Body of pancreas (tissue), 4 donors: ENCODE measurements around the gene INTS12. TPM values are rescaled to one million over a fixed set of nuclear protein-coding genes. Genes with fewer than 3 reads are reported as not detected.

Experiments
- ATAC-seq: fragments of 150-250 bp; one replicate; pipeline ENCODE4 v1.9.1; 2016
- DNase-seq, 4 donors: peaks; one replicate each; pipeline ENCODE4 v3.0.0-alpha.2; 2019
- H3K27ac ChIP-seq, 4 donors: fragments of 200-600 bp; sonication (generic); 1 replicate in 3 of 4; 2 replicates in 1 of 4; pipeline versions ENCODE4 v1.5.1 to v1.6.1; 2016 to 2019; ENCODE audit warnings: mild to moderate bottlenecking in 1 of 4, mixed read lengths in 1 of 4, moderate library complexity in 1 of 4
- H3K27me3 ChIP-seq, 2 donors: fragments of 200-600 bp; sonication (generic); one replicate each; pipeline ENCODE4 v1.6.0; 2016; ENCODE audit warnings: mild to moderate bottlenecking in 1 of 2
- H3K36me3 ChIP-seq, 2 donors: fragments of 200-600 bp; sonication (generic); replicated peaks in 1 of 2; 2 replicates each; pipeline ENCODE4 v1.5.1; 2016; ENCODE audit warnings: low read depth in 2 of 2; ENCODE audit not compliant: insufficient read depth in 1 of 2
- H3K4me1 ChIP-seq: fragments of 200-600 bp; sonication (generic); one replicate; pipeline ENCODE4 v1.6.0; 2016
- H3K4me3 ChIP-seq, 2 donors: fragments of 200-600 bp; sonication (generic); 1 replicate in 1 of 2; 2 replicates in 1 of 2; pipeline ENCODE4 v1.5.1; 2016 to 2019
- H3K9me3 ChIP-seq, 3 donors: fragments of 200-600 bp; sonication (generic); 1 replicate in 2 of 3; 2 replicates in 1 of 3; pipeline ENCODE4 v1.5.1; 2016
- POLR2A ChIP-seq, 3 donors: fragments of 450-650 bp; IDR thresholded peaks; one replicate each; pipeline ENCODE4 v1.6.1; 2016; ENCODE audit warnings: antibody characterized with exemption in 3 of 3, mild to moderate bottlenecking in 2 of 3
- WGBS, 2 donors: methylation state at CpG; one replicate each; pipeline ENCODE4 v1.1.5; 2017; 5-methylcytosine and 5-hydroxymethylcytosine counted together
- intact Hi-C: fragments of 100-400 bp; cut with DNase I; formaldehyde crosslinking; loops from one replicate; pipeline ENCODE4 v1.15.1; 2023
- total RNA-seq, 2 donors: library from RNA; depleted of rRNA; stranded (reverse); fragments of >200 nt; gene quantifications; one replicate each; pipeline ENCODE4 v1.1.0, GENCODE V29; 2016
- TF ChIP-seq, protein P1 (sequence below), 7 experiments: fragments of 450-650 bp in 4 of 7; fragments of 200-600 bp in 3 of 7; sonication (generic) in 3 of 7; IDR thresholded peaks; one replicate each; pipeline ENCODE4 v1.5.1; 2016 to 2019; ENCODE audit warnings: antibody characterized with exemption in 7 of 7

The INTS12 gene
- total RNA-seq, 2 donors from 2014 or later: 9.3 to 10.2 TPM

DNA sequence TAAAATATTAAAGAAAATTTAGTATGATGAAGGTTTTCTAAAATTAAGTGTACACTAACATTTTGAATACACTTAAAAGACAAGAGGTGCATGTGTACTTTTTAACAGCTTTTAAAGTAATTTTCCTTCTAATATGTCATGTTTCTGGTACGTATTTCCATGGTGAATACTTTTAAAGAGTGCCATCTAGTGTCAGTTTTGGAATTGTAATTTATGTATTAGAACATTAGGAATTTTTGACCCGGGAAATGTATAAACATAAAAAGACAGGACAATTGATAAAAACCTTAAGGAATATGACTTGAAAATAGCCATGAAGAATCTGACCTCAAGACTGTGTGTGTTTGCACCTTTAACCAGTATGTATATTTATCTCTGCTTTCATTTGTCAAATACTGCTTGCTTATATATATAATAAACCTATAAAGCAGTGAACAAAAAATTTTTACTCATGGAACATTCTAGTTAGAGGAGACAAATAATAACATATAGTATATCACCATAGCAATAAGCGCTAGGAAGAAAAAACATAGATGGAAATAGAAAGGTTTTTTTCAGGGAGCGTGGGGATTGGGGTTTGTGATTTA lies 7.3 kb upstream of the INTS12 start:
- H3K4me1 ChIP-seq: peaks cover 6% of the 10 kb centered on the region
- no peak overlapping the region for H3K4me3 ChIP-seq
- no peaks in the 10 kb centered on the region for H3K9me3 ChIP-seq
- H3K36me3 ChIP-seq: no peaks in the 10 kb centered on the region
- H3K27me3 ChIP-seq: no peaks in the 10 kb centered on the region
- H3K27ac ChIP-seq: no peak overlapping the region
- no peak for TF ChIP-seq POLR2A (IDR thresholded peaks at IDR 0.05)
- TF ChIP-seq, protein P1, sequence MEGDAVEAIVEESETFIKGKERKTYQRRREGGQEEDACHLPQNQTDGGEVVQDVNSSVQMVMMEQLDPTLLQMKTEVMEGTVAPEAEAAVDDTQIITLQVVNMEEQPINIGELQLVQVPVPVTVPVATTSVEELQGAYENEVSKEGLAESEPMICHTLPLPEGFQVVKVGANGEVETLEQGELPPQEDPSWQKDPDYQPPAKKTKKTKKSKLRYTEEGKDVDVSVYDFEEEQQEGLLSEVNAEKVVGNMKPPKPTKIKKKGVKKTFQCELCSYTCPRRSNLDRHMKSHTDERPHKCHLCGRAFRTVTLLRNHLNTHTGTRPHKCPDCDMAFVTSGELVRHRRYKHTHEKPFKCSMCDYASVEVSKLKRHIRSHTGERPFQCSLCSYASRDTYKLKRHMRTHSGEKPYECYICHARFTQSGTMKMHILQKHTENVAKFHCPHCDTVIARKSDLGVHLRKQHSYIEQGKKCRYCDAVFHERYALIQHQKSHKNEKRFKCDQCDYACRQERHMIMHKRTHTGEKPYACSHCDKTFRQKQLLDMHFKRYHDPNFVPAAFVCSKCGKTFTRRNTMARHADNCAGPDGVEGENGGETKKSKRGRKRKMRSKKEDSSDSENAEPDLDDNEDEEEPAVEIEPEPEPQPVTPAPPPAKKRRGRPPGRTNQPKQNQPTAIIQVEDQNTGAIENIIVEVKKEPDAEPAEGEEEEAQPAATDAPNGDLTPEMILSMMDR (IDR thresholded peaks at IDR 0.05): peak; percentile 34 to 71 (median 62)
- WGBS, 2 donors: 40 to 42% methylated on average over 4 of the region's 4 CpGs
- intact Hi-C loops: loop anchor here (10.0 kb wide), 1 partner anchor 201 kb away; no protein-coding TSS in a partner anchor
- ATAC-seq (peak; percentile 69), DNase-seq (no peak)

- Histone ChIP-seq H3K4me3 (no peak overlapping the region), H3K27me3 (no peaks in the 10 kb centered on the region), H3K4me1 (peaks cover 6% of the 10 kb centered on the region), H3K27ac (no peak overlapping the region), H3K36me3 (no peaks in the 10 kb centered on the region), H3K9me3 (no peaks in the 10 kb centered on the region)
- intact Hi-C loops: loop anchor here (10.0 kb wide), 1 partner anchor 200 kb away; no protein-coding TSS in a partner anchor
- TF ChIP-seq, protein P1 (IDR thresholded peaks at IDR 0.05): no peak
- TF ChIP-seq POLR2A (IDR thresholded peaks at IDR 0.05): no peak
- WGBS, 2 donors: 77 to 78% methylated on average over 1 of the region's 1 CpG
- no peak for ATAC-seq
- no peak for DNase-seq
Measured at GRCh38 chr4:105714932-105715331, 6.4 kb upstream of the INTS12 start.

- H3K27me3 ChIP-seq: no peaks in the 10 kb centered on the region
- DNase-seq (no peak), ATAC-seq (no peak)
- peak overlapping the region in 2 of 4 donors; percentile 15 to 53 for H3K27ac ChIP-seq
- H3K9me3 ChIP-seq: no peaks in the 10 kb centered on the region
- 34 to 44% methylated on average over 5 of the region's 5 CpGs for WGBS, 2 donors
- H3K4me1 ChIP-seq: peaks cover 13% of the 10 kb centered on the region
- H3K4me3 ChIP-seq: no peak overlapping the region
- H3K36me3 ChIP-seq: no peaks in the 10 kb centered on the region
- no peak for TF ChIP-seq POLR2A (IDR thresholded peaks at IDR 0.05)
- TF ChIP-seq, protein P1 (IDR thresholded peaks at IDR 0.05): no peak
- intact Hi-C loops: loop anchor here (10.0 kb wide), 1 partner anchor 199 kb away; no protein-coding TSS in a partner anchor
Measured at GRCh38 chr4:105714071-105714521, 5.6 kb upstream of the INTS12 start.

DNA sequence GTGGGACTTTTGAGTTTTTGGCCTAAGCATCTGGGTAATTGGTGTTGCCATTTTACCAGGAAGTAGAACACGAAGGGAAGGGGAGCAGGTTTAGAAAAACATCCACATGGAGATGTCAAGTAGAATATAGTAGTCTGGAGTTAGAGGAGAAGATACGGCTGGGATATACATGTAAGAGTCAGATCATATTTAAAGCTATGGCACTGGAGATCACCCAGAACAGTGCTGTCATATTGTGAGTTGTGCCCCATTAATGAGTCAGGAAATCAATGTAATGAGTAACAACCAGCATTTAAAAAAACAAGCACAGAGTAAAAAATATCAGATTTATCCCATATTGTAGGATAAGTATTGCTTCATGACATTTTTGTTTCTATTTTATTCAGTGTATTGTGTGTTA lies 4.3 kb upstream of the INTS12 start:
- no peak for TF ChIP-seq POLR2A (IDR thresholded peaks at IDR 0.05)
- TF ChIP-seq, protein P1 (IDR thresholded peaks at IDR 0.05): no peak
- ATAC-seq (no peak), DNase-seq (no peak)
- Histone ChIP-seq H3K36me3 (no peaks in the 10 kb centered on the region), H3K27me3 (no peaks in the 10 kb centered on the region), H3K4me3 (no peak overlapping the region), H3K4me1 (peaks cover 14% of the 10 kb centered on the region), H3K27ac (peak overlapping the region in 1 of 4 donors; percentile 2), H3K9me3 (no peaks in the 10 kb centered on the region)
- WGBS, 2 donors: 52 to 70% methylated on average over 2 of the region's 2 CpGs
- intact Hi-C loops: loop anchor here (10.0 kb wide), 1 partner anchor 198 kb away; no protein-coding TSS in a partner anchor

DNA sequence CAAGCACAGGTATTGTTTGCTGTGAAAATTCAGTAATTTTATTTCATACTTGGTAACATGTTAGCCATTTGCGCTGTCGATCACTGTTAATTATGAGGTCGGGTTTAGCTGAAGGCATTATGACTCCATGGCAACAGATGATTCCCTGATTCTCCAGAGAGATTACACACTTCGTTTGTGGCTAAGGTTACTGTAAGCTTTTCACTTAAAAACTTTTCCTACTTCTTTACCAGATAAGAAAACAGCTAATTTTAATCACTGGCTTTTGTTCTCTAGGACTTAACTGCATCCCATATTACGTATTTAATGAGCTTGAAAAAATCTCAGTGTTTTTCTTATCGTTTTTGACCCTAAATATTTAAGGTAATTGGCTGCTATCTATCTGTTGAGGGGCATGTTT lies 2.2 kb upstream of the INTS12 start:
- 57 to 64% methylated on average over 6 of the region's 6 CpGs for WGBS, 2 donors
- ATAC-seq (no peak), DNase-seq (no peak)
- H3K4me3 ChIP-seq: no peak overlapping the region
- no peak for TF ChIP-seq POLR2A (IDR thresholded peaks at IDR 0.05)
- TF ChIP-seq, protein P1 (IDR thresholded peaks at IDR 0.05): no peak
- no peak overlapping the region for H3K27ac ChIP-seq
- H3K27me3 ChIP-seq: no peaks in the 10 kb centered on the region
- intact Hi-C loops: loop anchor here (10.0 kb wide), 1 partner anchor 196 kb away; no protein-coding TSS in a partner anchor
- H3K4me1 ChIP-seq: peaks cover 34% of the 10 kb centered on the region
- H3K36me3 ChIP-seq: no peaks in the 10 kb centered on the region
- no peaks in the 10 kb centered on the region for H3K9me3 ChIP-seq
